ENCODE measurements around the gene RNF14.
"Not testable (repeated sequence)": the region's sequence is repeated elsewhere in the genome, so short reads cannot be mapped to it uniquely, and the experiment has no call there.

RNF14 gene

GRCh38 chr5:142036918-142037317 lies 68.0 kb downstream of the RNF14 start:
- DNase-seq (ENCODE audit: extremely low spot score, insufficient read length, low read depth) (no peak), FAIRE-seq (no peak)

GRCh38 chr5:142037599-142037998 lies 68.7 kb downstream of the RNF14 start:
- DNase-seq (ENCODE audit: extremely low spot score, insufficient read length, low read depth); FAIRE-seq: not testable (repeated sequence)

DNA sequence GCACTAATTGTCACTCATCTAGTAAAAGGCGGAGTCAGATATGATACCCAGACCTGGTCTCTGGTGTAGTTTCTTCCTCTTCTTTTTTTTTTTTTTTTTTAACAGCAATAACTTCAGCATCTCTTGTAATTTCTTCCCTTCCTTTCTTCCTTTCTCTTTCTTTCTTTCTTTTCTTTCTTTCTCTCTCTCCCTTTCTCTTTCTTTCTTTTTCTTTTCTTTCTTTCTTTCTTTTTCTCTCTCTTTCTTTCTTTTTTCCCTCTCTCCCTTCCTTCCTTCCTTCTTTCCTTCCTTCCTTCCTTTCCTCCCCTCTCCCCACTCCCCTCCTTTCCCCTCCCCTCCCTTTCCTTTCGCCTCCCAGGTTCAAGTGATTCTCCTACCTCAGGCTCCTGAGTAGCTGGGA lies 69.8 kb downstream of the RNF14 start:
- FAIRE-seq, result no peak
- DNase-seq (ENCODE audit: extremely low spot score, insufficient read length, low read depth), result no peak

Data from GM18507 (cell line).